ENCODE data around the gene CTSE. TPM values are rescaled to one million over a fixed set of nuclear protein-coding genes. Genes with fewer than 3 reads are reported as not detected.
A peak's percentile ranks its signal among the peaks of the same experiment; 100 is the strongest.
"Not testable (repeated sequence)": the region's sequence is repeated elsewhere in the genome, so short reads cannot be mapped to it uniquely, and the experiment has no call there.

The CTSE gene
- total RNA-seq, 1 donor from 2014 or later, result not detected

- intact Hi-C loops (cut with DNase I); DNase-seq (ENCODE audit: missing footprints): not testable (repeated sequence)
Measured at GRCh38 chr1:206052231-206052865, 28.7 kb upstream of the CTSE start.

DNA sequence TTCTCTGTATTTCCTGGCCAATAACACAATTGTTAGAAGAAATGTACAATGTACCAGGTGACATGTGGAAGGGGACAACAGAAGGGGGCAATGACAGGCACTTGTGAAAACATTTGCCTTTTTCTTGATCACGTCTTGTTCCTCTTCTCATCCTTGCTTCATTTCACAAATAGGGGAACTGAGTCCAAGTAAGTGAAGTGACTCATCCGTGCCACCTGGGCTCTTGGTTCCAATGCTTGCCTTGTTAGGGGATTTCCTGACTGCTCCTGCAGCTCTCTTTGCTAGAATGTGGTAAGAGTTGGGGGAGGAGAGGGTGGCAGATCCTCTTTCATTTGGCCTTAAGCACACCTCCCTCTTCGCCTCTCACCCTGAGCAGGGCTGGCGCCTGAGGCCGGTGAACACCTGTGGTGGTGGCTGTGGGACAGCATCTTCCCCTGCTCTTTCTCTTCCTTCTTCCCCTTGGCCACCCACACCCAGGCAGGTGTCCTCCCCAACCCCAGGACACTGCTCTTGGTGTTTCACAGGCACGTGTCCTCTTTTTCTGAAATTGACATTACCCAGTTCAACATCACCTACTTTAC lies 27.1 kb upstream of the CTSE start:
- intact Hi-C loops (cut with DNase I), result no loop called here
- DNase-seq (ENCODE audit: missing footprints) (no peak), ATAC-seq (no peak)

More at GRCh38 chr1:206052231-206052865, 28.7 kb upstream of the CTSE start:
- not testable (repeated sequence) for ATAC-seq

GRCh38 chr1:206049919-206050600 lies 26.4 kb upstream of the CTSE start:
- no peak for ATAC-seq
- intact Hi-C loops (cut with DNase I), result no loop called here
- DNase-seq (ENCODE audit: missing footprints), result no peak

DNA sequence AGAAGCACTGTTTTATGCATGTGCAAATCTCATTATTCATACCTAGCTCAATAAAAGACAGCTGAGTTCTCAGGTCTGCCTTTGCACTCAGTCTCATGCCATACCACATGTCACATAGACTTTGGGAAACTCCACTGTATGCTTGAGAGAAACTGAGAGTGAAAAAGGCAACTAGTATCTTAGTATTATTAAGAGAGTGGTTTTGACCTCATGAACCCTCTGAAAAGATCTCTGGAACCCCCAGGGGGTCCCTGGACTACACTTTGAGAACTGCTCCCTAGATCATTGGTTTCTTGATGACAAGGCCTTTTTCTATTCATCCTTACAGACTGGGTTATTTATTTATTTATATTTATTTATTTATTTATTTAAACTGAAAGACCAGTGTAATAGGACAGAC lies 25.6 kb upstream of the CTSE start:
- DNase-seq (ENCODE audit: missing footprints), result no peak
- intact Hi-C loops (cut with DNase I), result no loop called here
- ATAC-seq, result no peak

DNA sequence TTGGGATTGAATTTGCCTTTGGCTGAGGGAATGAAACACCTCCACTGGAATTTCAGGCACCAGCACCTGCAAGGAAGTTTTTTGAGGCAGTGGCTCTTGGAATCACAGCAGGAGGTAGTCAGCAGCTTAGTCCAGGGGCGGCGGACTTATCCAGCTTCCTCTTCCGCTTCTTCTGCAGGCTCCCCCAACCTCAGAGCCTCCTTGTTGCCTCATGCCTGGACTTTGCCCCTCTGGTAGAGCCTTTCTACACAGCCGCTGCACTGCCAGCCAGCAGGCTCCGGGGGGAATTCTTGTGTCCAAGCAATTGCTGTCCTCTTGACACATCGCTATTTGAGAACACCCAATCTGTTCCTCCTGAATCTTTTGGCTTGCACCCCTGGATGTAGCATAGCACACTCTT lies 24.9 kb upstream of the CTSE start:
- intact Hi-C loops (cut with DNase I), result no loop called here
- ATAC-seq, result no peak
- no peak for DNase-seq (ENCODE audit: missing footprints)

- DNase-seq (ENCODE audit: missing footprints), result no peak
- intact Hi-C loops (cut with DNase I), result no loop called here
- ATAC-seq, result no peak
Measured at GRCh38 chr1:206047271-206047670, 23.6 kb upstream of the CTSE start.

DNA sequence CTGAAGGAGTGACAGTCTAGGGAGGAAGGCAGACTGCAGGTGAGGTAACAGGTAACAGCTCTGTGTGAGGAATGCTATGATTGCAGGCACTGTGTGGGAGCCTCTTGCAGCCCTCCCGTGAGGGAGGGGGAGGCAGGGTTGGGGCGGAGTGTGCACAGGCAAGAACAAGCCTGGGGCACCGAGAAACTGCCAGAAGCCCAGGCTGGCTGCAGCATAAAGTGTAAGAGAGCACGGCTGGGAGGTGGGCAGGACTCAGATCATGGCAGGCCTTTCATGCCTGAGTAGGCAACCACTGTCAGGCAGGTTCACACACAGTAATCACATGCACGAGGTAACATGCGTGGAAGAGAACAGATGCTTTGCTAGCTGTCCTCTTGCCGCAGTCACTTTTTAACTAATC lies 17.9 kb upstream of the CTSE start:
- DNase-seq (ENCODE audit: missing footprints), result no peak
- no peak for ATAC-seq
- intact Hi-C loops (cut with DNase I), result no loop called here

- intact Hi-C loops (cut with DNase I), result no loop called here
- ATAC-seq (no peak), DNase-seq (ENCODE audit: missing footprints) (no peak)
Measured at GRCh38 chr1:206040328-206040727, 16.6 kb upstream of the CTSE start.

GRCh38 chr1:206039046-206039973 lies 15.6 kb upstream of the CTSE start:
- ATAC-seq, result no peak
- intact Hi-C loops (cut with DNase I), result no loop called here
- no peak for DNase-seq (ENCODE audit: missing footprints)

- intact Hi-C loops (cut with DNase I), result no loop called here
- ATAC-seq, result no peak
Measured at GRCh38 chr1:206037581-206037980, 13.9 kb upstream of the CTSE start.

DNA sequence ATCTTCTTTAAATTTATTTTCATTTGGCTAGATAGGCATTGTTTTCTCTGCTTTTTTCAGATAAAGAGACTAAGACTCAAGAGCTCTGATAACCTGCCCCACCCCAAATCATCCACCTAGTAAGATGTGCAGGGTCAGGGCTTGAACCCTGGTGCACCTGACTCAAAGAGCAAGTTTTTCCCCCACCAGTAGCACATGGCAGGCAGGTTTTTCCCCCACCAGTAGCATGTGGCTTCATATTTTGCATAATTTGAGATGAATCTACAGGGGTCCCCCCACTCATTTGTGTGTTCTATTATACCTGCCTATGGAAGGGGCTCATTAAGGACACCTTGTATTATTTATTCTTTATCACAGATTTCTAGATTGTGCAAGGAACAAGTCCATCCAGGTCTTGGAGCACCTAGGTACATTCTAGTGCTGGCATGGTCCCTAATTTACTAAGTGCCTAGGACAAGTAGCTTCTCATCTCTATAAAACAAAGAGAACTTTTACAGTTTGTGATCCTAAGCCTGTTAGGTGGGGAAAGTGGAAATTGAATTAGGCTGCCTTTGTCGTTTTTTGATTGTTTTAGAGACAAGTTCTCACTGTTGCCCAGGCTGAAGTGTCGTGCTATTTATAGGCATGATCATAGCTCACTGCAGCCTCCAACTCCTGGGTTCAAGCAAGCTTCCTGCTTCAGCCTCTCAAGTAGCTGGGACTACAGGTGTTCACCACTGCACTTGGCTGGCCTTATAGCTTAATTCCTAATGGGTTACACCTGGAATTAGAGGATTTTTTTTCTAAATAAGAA lies 13.2 kb upstream of the CTSE start:
- intact Hi-C loops (cut with DNase I), result no loop called here
- no peak for DNase-seq (ENCODE audit: missing footprints)
- ATAC-seq, result no peak

More at GRCh38 chr1:206037581-206037980, 13.9 kb upstream of the CTSE start:
- no peak for DNase-seq (ENCODE audit: missing footprints)

- ATAC-seq (no peak), DNase-seq (ENCODE audit: missing footprints) (no peak)
- intact Hi-C loops (cut with DNase I), result no loop called here
Measured at GRCh38 chr1:206035027-206035426, 11.3 kb upstream of the CTSE start.

DNA sequence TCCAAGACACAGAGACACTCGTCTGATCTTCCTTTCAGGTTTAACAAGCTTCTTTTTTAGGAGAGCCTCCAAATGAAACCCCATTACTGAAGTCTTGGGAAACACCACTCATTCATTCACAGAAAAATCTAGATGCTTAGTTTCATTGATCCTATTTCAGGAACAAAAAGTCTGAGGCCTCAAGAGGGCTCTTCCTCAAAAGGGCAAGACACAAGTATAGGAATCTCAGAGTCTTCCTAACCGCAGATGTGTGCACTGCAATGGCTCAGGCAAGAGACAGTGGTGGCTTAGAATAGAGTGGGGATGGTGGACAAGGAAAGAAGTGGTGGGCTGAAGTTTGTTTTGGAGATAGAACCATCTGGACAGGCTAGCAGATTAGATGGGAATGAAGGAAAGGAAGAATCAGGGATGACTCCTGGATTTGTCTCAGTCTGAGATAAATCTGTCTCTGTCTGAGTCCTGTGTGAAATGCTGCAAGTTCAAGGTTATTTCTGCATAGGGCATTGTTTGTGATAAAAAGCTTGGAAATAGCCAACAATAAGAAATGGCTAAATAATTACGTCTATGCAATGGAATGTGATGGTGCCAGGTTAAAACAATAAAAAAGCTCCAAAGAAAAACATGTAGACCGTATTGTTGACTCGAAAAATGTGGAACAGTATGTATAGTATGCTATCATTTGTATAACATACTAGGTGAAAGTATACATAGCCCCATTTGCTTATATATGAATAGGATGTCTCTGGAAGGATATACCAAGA lies 8.9 kb upstream of the CTSE start:
- DNase-seq (ENCODE audit: missing footprints), result no peak
- no peak for ATAC-seq
- intact Hi-C loops (cut with DNase I), result no loop called here

DNA sequence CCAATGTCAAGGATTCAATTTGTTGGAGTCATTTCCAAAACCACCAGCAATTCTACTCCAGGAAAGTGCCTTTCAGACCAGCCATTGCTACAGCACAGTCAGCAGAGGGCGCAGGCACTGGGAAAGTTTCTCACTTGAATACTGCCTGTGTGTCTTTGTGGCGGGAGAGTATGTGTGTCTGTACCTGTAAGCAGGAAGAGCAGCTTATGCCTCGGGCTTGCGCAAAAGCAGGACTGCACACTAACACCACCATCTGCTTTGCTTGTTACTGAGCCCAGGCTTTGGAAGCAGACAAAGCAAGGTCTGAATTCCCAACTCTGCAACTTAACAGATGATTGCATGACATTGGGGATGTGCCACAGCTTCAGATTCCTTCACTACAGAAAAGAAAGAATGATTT lies 7.0 kb upstream of the CTSE start:
- ATAC-seq, result peak; percentile 67

DNA sequence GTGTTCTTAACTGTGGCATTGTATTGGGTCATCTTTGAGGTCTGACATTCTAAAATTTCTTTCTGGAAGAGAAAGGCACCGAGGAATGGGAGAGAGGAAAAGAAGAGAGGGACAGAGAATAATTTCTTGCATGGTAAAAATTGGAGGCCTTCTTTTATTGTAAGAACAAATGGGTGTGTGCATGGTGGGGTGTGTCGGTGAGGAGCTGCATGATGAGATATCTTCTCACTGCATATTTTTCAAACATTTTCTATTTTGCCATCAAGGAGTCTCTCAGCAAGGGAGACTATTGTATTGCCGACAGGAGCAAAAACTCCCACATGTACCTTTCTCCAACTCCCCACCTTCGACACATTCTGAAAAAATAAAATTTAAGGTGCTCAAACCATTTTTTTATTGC lies 6.5 kb upstream of the CTSE start:
- DNase-seq (ENCODE audit: missing footprints) (no peak), ATAC-seq (no peak)
- intact Hi-C loops (cut with DNase I), result loop anchor here (2.0 kb wide), 1 partner anchor 77 kb away; no protein-coding TSS in a partner anchor

More for the DNA sequence above, 7.0 kb upstream of the CTSE start:
- DNase-seq (ENCODE audit: missing footprints), result peak; percentile 77
- intact Hi-C loops (cut with DNase I), result loop anchor here (2.0 kb wide), 1 partner anchor 76 kb away; no protein-coding TSS in a partner anchor

DNA sequence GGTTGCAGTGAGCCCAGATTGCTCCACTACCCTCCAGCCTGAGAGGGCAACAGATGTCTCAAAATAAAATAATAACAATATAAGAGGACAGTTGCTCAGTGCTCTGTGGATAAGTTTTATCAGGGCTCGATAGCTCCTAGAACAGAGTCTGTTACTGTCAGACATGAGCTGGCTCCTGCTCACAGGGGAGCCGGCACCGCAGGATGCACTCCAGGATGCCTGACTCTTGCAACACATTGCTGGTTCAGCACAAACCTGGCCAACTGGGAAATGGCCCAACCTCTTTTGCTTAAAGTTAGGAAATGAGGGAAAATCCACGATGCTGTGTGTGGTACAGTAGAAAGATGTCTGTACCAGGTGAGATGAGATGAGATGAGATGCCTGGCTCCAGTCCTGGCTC lies 5.8 kb upstream of the CTSE start:
- intact Hi-C loops (cut with DNase I), result no loop called here
- no peak for DNase-seq (ENCODE audit: missing footprints)

GRCh38 chr1:206025283-206025820 lies 1.7 kb upstream of the CTSE start:
- intact Hi-C loops (cut with DNase I), result no loop called here
- DNase-seq (ENCODE audit: missing footprints) (no peak), ATAC-seq (no peak)

More for the DNA sequence above, 5.8 kb upstream of the CTSE start:
- no peak for ATAC-seq
